ENCODE measurements around the gene STAG2. TPM values are rescaled to one million over a fixed set of nuclear protein-coding genes. Genes with fewer than 3 reads are reported as not detected.
"Not testable (repeated sequence)": the region's sequence is repeated elsewhere in the genome, so short reads cannot be mapped to it uniquely, and the experiment has no call there.

STAG2 gene
- total and polyA plus RNA-seq, 8 donors = 47.8 to 142 (median 114) TPM

GRCh38 chrX:124113621-124114600 lies 152.4 kb downstream of the STAG2 start:
- intact Hi-C loops (cut with DNase I) = no loop called here
- ATAC-seq (no peak), DNase-seq (no peak)
- Histone ChIP-seq H3K4me3 (no peak overlapping the region), H3K27ac (no peak overlapping the region), H3K27me3 (no peaks in the 10 kb centered on the region), H3K36me3 (no peaks in the 10 kb centered on the region), H3K9me3 (no peaks in the 10 kb centered on the region), H3K4me1 (no peaks in the 10 kb centered on the region)
- no peak for TF ChIP-seq CTCF (IDR thresholded peaks at IDR 0.05)

- no peak overlapping the region for H3K4me3 ChIP-seq
- no peak for TF ChIP-seq CTCF (IDR thresholded peaks at IDR 0.05)
- H3K27me3 ChIP-seq = no peaks in the 10 kb centered on the region
- ATAC-seq (no peak), DNase-seq (no peak)
- H3K36me3 ChIP-seq = no peaks in the 10 kb centered on the region
- H3K9me3 ChIP-seq = no peaks in the 10 kb centered on the region
- H3K4me1 ChIP-seq = no peaks in the 10 kb centered on the region
- H3K27ac ChIP-seq = no peak overlapping the region
- intact Hi-C loops (cut with DNase I) = no loop called here
Measured at GRCh38 chrX:124117325-124117724, 155.8 kb downstream of the STAG2 start.

- Histone ChIP-seq H3K27ac (no peak overlapping the region), H3K9me3 (no peaks in the 10 kb centered on the region), H3K27me3 (no peaks in the 10 kb centered on the region), H3K4me1 (no peaks in the 10 kb centered on the region), H3K36me3 (no peaks in the 10 kb centered on the region), H3K4me3 (no peak overlapping the region)
- no peak for TF ChIP-seq CTCF (IDR thresholded peaks at IDR 0.05)
- intact Hi-C loops (cut with DNase I) = no loop called here
- ATAC-seq (no peak), DNase-seq (peak in 1 of 4 donors; percentile 0)
Measured at GRCh38 chrX:124125471-124125870, 164.0 kb downstream of the STAG2 start.

GRCh38 chrX:124127496-124127895 lies 166.0 kb downstream of the STAG2 start:
- Histone ChIP-seq H3K36me3 (no peaks in the 10 kb centered on the region), H3K27me3 (no peaks in the 10 kb centered on the region), H3K27ac (no peak overlapping the region), H3K4me3 (no peak overlapping the region), H3K4me1 (no peaks in the 10 kb centered on the region), H3K9me3 (no peaks in the 10 kb centered on the region)
- DNase-seq (no peak), ATAC-seq (peak; percentile 36)
- no peak for TF ChIP-seq CTCF (IDR thresholded peaks at IDR 0.05)
- intact Hi-C loops (cut with DNase I) = no loop called here

- H3K36me3 ChIP-seq; H3K9me3 ChIP-seq; H3K27me3 ChIP-seq; H3K4me1 ChIP-seq; H3K27ac ChIP-seq; H3K4me3 ChIP-seq; intact Hi-C loops (cut with DNase I); DNase-seq; ATAC-seq: not testable (repeated sequence)
Measured at GRCh38 chrX:124132437-124132836, 170.9 kb downstream of the STAG2 start.

Data from left lung (tissue), 10 donors.